HepG2 (cell line): ENCODE data around the gene NR1H3. TPM values are rescaled to one million over a fixed set of nuclear protein-coding genes. Genes with fewer than 3 reads are reported as not detected.

Experiments
- ATAC-seq: fragments of 200-7000 bp; cut with Tn5 transposase; 3 replicates; pipeline ENCODE4 v1.9.1; 2020; ENCODE audit warnings: mild to moderate bottlenecking, moderate library complexity
- BruUV-seq: library from RNA; stranded (reverse); fragments of 400-500 nt; replicated peaks from 2 replicates; lab custom pipeline; 2021; lab: Mats Ljungman, UMichigan
- CTCF ChIA-PET: fragments of 300-600 bp; formaldehyde crosslinking; extraction: SDS; loops from one replicate; lab custom pipeline; 2021; ENCODE audit warnings: low total read pairs, inconsistent platforms, low intra/inter-chr PET ratio; lab: Yijun Ruan, JAX
- POLR2A ChIA-PET: fragments of 350-600 bp; sonication (Branson Sonifier 250); formaldehyde crosslinking; loops from one replicate; lab custom pipeline; 2020; ENCODE audit warnings: antibody characterized with exemption, inconsistent platforms; lab: Yijun Ruan, JAX
- DNase-seq: peaks from one replicate; pipeline ENCODE4 v3.0.0-alpha.2; 2015; ENCODE audit warnings: low spot score
- FAIRE-seq: peaks from 3 replicates; lab custom pipeline; 2011; peaks lifted over from hg19 to GRCh38; lab: Jason Lieb, UNC
- H2AFZ ChIP-seq: one replicate; pipeline ENCODE4 v1.6.1; 2011; ENCODE audit warnings: low read length, inconsistent platforms
- H3K27ac ChIP-seq: fragments of 300-600 bp; 3 replicates; pipeline ENCODE4 v1.8.0; 2011; ENCODE audit warnings: mixed run types, mild to moderate bottlenecking, mixed read lengths, low read length, inconsistent platforms; ENCODE audit not compliant: insufficient read depth; ENCODE audit errors: extremely low read length
- H3K27me3 ChIP-seq, 2 experiments: fragments of 200-600 bp in 1 of 2; 2 replicates in 1 of 2; 3 replicates in 1 of 2; pipeline versions ENCODE4 v1.6.0 to v1.8.0; 2011; ENCODE audit warnings: low read length in 2 of 2, mild to moderate bottlenecking in 2 of 2, moderate library complexity in 2 of 2, inconsistent platforms in 1 of 2; ENCODE audit not compliant: insufficient read depth in 2 of 2, control insufficient read depth in 1 of 2
- H3K36me3 ChIP-seq, 2 experiments: fragments of 200-600 bp in 1 of 2; replicated peaks in 1 of 2; 2 replicates in 1 of 2; 3 replicates in 1 of 2; pipeline versions ENCODE4 v1.5.1 to v1.8.0; 2011; ENCODE audit warnings: low read length in 2 of 2, inconsistent platforms in 1 of 2; ENCODE audit not compliant: insufficient read depth in 2 of 2, control insufficient read depth in 1 of 2
- H3K4me1 ChIP-seq: 2 replicates; pipeline ENCODE4 v1.5.1; 2012; ENCODE audit warnings: low read length, inconsistent platforms; ENCODE audit not compliant: insufficient read depth
- H3K4me2 ChIP-seq: 2 replicates; pipeline ENCODE4 v1.6.0; 2011; ENCODE audit warnings: low read depth, low read length, inconsistent platforms
- H3K4me3 ChIP-seq, 3 experiments: fragments of 200-600 bp in 1 of 3; sonication (generic), shearing (Covaris generic) in 1 of 3; replicated peaks in 1 of 3; 2 replicates each; pipeline ENCODE4 v1.5.1; 2011 to 2016; ENCODE audit warnings: low read length in 3 of 3, inconsistent platforms in 2 of 3, low read depth in 2 of 3, mild to moderate bottlenecking in 2 of 3, control low read depth in 1 of 3, mixed read lengths in 1 of 3; ENCODE audit not compliant: insufficient read depth in 1 of 3
- H3K79me2 ChIP-seq: one replicate; pipeline ENCODE4 v1.6.1; 2011; ENCODE audit warnings: low read length, inconsistent platforms; ENCODE audit not compliant: insufficient read depth
- H3K9ac ChIP-seq: 2 replicates; pipeline ENCODE4 v1.6.0; 2011; ENCODE audit warnings: mild to moderate bottlenecking, low read depth, low read length, inconsistent platforms; ENCODE audit not compliant: insufficient read depth
- H3K9me3 ChIP-seq: 2 replicates; pipeline ENCODE4 v1.5.1; 2012; ENCODE audit warnings: mild to moderate bottlenecking, low read length
- H4K20me1 ChIP-seq: 2 replicates; pipeline ENCODE4 v1.6.0; 2011; ENCODE audit warnings: inconsistent platforms, mild to moderate bottlenecking, low read length, moderate library complexity; ENCODE audit not compliant: insufficient read depth
- ATF7 ChIP-seq, 2 experiments: fragments of 450-650 bp in 1 of 2; sonication (generic) in 1 of 2; formaldehyde crosslinking in 1 of 2; IDR thresholded peaks; 2 replicates each; pipeline versions ENCODE4 v1.4.0 to v1.6.1; 2016 to 2020; ENCODE audit warnings: antibody characterized with exemption in 1 of 2, mild to moderate bottlenecking in 1 of 2, missing genetic modification reagents in 1 of 2
- MBD4 ChIP-seq: IDR thresholded peaks from 2 replicates; pipeline ENCODE4 v1.6.1; 2012; ENCODE audit warnings: low read length, inconsistent platforms, borderline replicate concordance
- MED13 ChIP-seq: sonication (generic); formaldehyde crosslinking; IDR thresholded peaks from 2 replicates; pipeline ENCODE4 v1.5.0; 2020; ENCODE audit warnings: missing genetic modification reagents
- NFYB ChIP-seq: sonication (generic); formaldehyde crosslinking; IDR thresholded peaks from 2 replicates; pipeline ENCODE4 v1.4.0; 2020; ENCODE audit warnings: missing genetic modification reagents
- NFYC ChIP-seq: IDR thresholded peaks from 2 replicates; pipeline ENCODE4 v1.6.1; 2016; ENCODE audit warnings: missing genetic modification reagents, missing compliant biosample characterization
- SMARCE1 ChIP-seq: fragments of 450-650 bp; IDR thresholded peaks from 2 replicates; pipeline ENCODE4 v1.6.1; 2017; ENCODE audit warnings: borderline replicate concordance
- TAF15 ChIP-seq: fragments of 200-400 bp; formaldehyde crosslinking; IDR thresholded peaks from one replicate; pipeline ENCODE4 v1.6.1; 2018; ENCODE audit warnings: mild to moderate bottlenecking, low read depth, low read length; ENCODE audit not compliant: poor library complexity, severe bottlenecking
- ZNF570 ChIP-seq: sonication (generic); formaldehyde crosslinking; IDR thresholded peaks from 2 replicates; pipeline ENCODE4 v1.4.0; 2020; ENCODE audit warnings: mild to moderate bottlenecking, missing genetic modification reagents, borderline replicate concordance
- ZNF780A ChIP-seq: sonication (generic); formaldehyde crosslinking; IDR thresholded peaks from 2 replicates; pipeline ENCODE4 v1.8.0; 2022; ENCODE audit warnings: mild to moderate bottlenecking, missing genetic modification reagents, moderate library complexity
- ZZZ3 ChIP-seq: sonication (generic); formaldehyde crosslinking; IDR thresholded peaks from 2 replicates; pipeline ENCODE4 v1.4.0; 2020; ENCODE audit warnings: missing genetic modification reagents, mild to moderate bottlenecking, borderline replicate concordance
- WGBS: methylation state at CpG from one replicate; pipeline ENCODE4 v1.1.6; 2017; ENCODE audit warnings: low lambda C conversion rate; 5-methylcytosine and 5-hydroxymethylcytosine counted together
- in situ Hi-C: cut with HindIII; loops from 2 replicates; pipeline ENCODE4 v1.10.0; 2017; ENCODE audit warnings: low pct_unique_long_range_greater_than_20kb; ENCODE audit not compliant: extremely low pct_ligation_motif_present
- intact Hi-C: fragments of 100-400 bp; cut with micrococcal nuclease; formaldehyde crosslinking; loops from one replicate; pipeline ENCODE4 v1.10.0; 2022; ENCODE audit not compliant: unreplicated experiment
- polyA plus RNA-seq, 8 experiments: library from polyadenylated mRNA; depleted of rRNA in 3 of 8; stranded (reverse) in 7 of 8; unstranded in 1 of 8; fragments of >200 nt; fragmentation: Illumina TruSeq in 4 of 8; extraction: Trizol in 4 of 8; gene quantifications; 2 replicates each; pipeline versions ENCODE4 v1.2.1 to v1.2.3, GENCODE V29; 2011 to 2016; ENCODE audit warnings: low read depth in 4 of 8, missing spikeins in 1 of 8, mixed read lengths in 1 of 8; ENCODE audit not compliant: insufficient read depth in 1 of 8
- total RNA-seq, 5 experiments: library from RNA; depleted of rRNA; stranded (reverse); fragments of >200 nt; fragmentation: Illumina TruSeq; extraction: Trizol; gene quantifications; 2 replicates each; pipeline ENCODE4 v1.2.3, GENCODE V29; 2016; ENCODE audit warnings: low read depth in 1 of 5
- TF ChIP-seq, protein P1 (sequence below): sonication (generic); formaldehyde crosslinking; IDR thresholded peaks from 2 replicates; pipeline ENCODE4 v1.9.0; 2021; ENCODE audit warnings: missing genetic modification reagents, mild to moderate bottlenecking, borderline replicate concordance
- TF ChIP-seq, protein P2 (sequence below): sonication (generic); formaldehyde crosslinking; IDR thresholded peaks from 2 replicates; pipeline ENCODE4 v1.5.1; 2020; ENCODE audit warnings: mild to moderate bottlenecking, missing genetic modification reagents, moderate library complexity

NR1H3 gene
- total and polyA plus RNA-seq, 2 of the 13 experiments (the other 11 are each of a cell fraction or from before 2014, with no cell fraction given): 41.8 to 102 TPM

DNA sequence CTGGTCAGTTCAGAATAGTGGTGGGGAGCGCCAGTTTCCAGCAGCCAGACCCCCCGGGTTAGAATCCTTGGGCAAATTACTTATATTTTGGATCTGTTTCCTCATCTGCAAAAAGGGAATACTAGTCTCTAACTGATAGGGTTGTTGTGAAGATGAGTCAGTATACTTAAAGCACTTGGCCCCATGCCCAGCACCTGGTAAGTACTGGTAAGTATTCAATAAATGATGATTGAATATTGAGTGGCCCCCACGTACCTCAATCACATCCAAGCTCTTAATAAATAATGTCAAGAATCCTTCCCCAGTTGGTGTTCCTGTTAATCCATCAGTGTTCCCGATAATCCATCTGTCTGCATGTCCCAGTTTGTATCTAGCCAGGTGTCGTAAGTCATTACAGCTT lies 21.3 kb upstream of the NR1H3 start:
- H3K4me1 ChIP-seq: peaks cover 16% of the 10 kb centered on the region
- TSS peak; percentile 35 for BruUV-seq
- H3K36me3 ChIP-seq: peaks cover 14 to 40% of the 10 kb centered on the region in 2 experiments
- DNase-seq (no peak), FAIRE-seq (no peak), ATAC-seq (no peak)
- H2AFZ ChIP-seq: no peak overlapping the region
- H3K9ac ChIP-seq: no peak overlapping the region
- H3K79me2 ChIP-seq: no peaks in the 10 kb centered on the region
- no peak overlapping the region for H3K27ac ChIP-seq
- TF ChIP-seq, protein P1, sequence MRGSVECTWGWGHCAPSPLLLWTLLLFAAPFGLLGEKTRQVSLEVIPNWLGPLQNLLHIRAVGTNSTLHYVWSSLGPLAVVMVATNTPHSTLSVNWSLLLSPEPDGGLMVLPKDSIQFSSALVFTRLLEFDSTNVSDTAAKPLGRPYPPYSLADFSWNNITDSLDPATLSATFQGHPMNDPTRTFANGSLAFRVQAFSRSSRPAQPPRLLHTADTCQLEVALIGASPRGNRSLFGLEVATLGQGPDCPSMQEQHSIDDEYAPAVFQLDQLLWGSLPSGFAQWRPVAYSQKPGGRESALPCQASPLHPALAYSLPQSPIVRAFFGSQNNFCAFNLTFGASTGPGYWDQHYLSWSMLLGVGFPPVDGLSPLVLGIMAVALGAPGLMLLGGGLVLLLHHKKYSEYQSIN (CRISPR knock-in tag): no peak
- TF ChIP-seq ATF7 (IDR thresholded peaks at IDR 0.05) (no peak), ATF7 (CRISPR knock-in tag; IDR thresholded peaks at IDR 0.05) (no peak), ZZZ3 (CRISPR knock-in tag) (no peak), SMARCE1 (no peak), NFYB (CRISPR knock-in tag) (no peak), ZNF780A (CRISPR knock-in tag) (no peak), TAF15 (no peak), ZNF570 (CRISPR knock-in tag) (no peak), MBD4 (no peak), NFYC (CRISPR knock-in tag) (no peak), MED13 (CRISPR knock-in tag) (no peak)
- TF ChIP-seq, protein P2, sequence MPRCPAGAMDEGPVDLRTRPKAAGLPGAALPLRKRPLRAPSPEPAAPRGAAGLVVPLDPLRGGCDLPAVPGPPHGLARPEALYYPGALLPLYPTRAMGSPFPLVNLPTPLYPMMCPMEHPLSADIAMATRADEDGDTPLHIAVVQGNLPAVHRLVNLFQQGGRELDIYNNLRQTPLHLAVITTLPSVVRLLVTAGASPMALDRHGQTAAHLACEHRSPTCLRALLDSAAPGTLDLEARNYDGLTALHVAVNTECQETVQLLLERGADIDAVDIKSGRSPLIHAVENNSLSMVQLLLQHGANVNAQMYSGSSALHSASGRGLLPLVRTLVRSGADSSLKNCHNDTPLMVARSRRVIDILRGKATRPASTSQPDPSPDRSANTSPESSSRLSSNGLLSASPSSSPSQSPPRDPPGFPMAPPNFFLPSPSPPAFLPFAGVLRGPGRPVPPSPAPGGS (CRISPR knock-in tag): no peak
- no peaks in the 10 kb centered on the region; the same call in 1 of the 2 replicates for H4K20me1 ChIP-seq
- POLR2A ChIA-PET: interaction anchor here (0.9 to 4.7 kb wide), 6 partner anchors 9 to 59 kb away, joined by 3 to 15 read pairs (median 5); partner anchors contain the start of genes ACP2 and NR1H3
- no peaks in the 10 kb centered on the region for H3K27me3 ChIP-seq
- H3K4me3 ChIP-seq: no peak overlapping the region
- CTCF ChIA-PET: no interaction called here
- no peaks in the 10 kb centered on the region for H3K9me3 ChIP-seq
- WGBS: 96% methylated on average over 5 of the region's 5 CpGs
- H3K4me2 ChIP-seq: no peak overlapping the region
- in situ Hi-C loops (no loop called here), intact Hi-C loops (no loop called here)
